GM19438 (cell line): ENCODE results near the gene HLA-DPB1.

Experiments
- ATAC-seq: cut with Tn5 transposase; IDR thresholded peaks from one replicate; pipeline ENCODE4 v1.9.1; 2021; ENCODE audit warnings: low read depth; ENCODE audit not compliant: unreplicated experiment

The HLA-DPB1 gene

GRCh38 chr6:33070909-33071308 lies 4.9 kb upstream of the HLA-DPB1 start:
- ATAC-seq, result no peak

GRCh38 chr6:33071569-33071968 lies 4.2 kb upstream of the HLA-DPB1 start:
- ATAC-seq, result no peak

- ATAC-seq, result no peak
Observed at GRCh38 chr6:33072508-33073100, 3.2 kb upstream of the HLA-DPB1 start.

- ATAC-seq, result no peak
Observed at GRCh38 chr6:33073431-33073871, 2.3 kb upstream of the HLA-DPB1 start, which contains the start of gene HLA-DPA1. Gene HLA-DPA1, minus strand, starts transcription at chr6:33073649.

GRCh38 chr6:33075208-33075567 lies 602 bp upstream of the HLA-DPB1 start:
- no peak for ATAC-seq

GRCh38 chr6:33076406-33076934 lies 680 bp downstream of the HLA-DPB1 start:
- no peak for ATAC-seq

- no peak for ATAC-seq
Observed at GRCh38 chr6:33077908-33078307, 2.1 kb downstream of the HLA-DPB1 start.

GRCh38 chr6:33078442-33078841 lies 2.7 kb downstream of the HLA-DPB1 start:
- no peak for ATAC-seq

GRCh38 chr6:33078919-33079521 lies 3.2 kb downstream of the HLA-DPB1 start:
- no peak for ATAC-seq

GRCh38 chr6:33079580-33079979 lies 3.8 kb downstream of the HLA-DPB1 start:
- ATAC-seq, result no peak

GRCh38 chr6:33080127-33081089 lies 4.6 kb downstream of the HLA-DPB1 start:
- ATAC-seq, result no peak

- ATAC-seq, result no peak
Observed at GRCh38 chr6:33081098-33081824, 5.5 kb downstream of the HLA-DPB1 start.

GRCh38 chr6:33082702-33083101 lies 6.9 kb downstream of the HLA-DPB1 start:
- no peak for ATAC-seq

GRCh38 chr6:33085627-33086026 lies 9.8 kb downstream of the HLA-DPB1 start:
- no peak for ATAC-seq

- ATAC-seq, result no peak
Observed at GRCh38 chr6:33088258-33088930, 12.6 kb downstream of the HLA-DPB1 start.

GRCh38 chr6:33088931-33089620 lies 13.3 kb downstream of the HLA-DPB1 start:
- ATAC-seq, result no peak

- ATAC-seq, result no peak
Observed at GRCh38 chr6:33091957-33092356, 16.2 kb downstream of the HLA-DPB1 start.

- no peak for ATAC-seq
Observed at GRCh38 chr6:33092385-33092784, 16.6 kb downstream of the HLA-DPB1 start.

- no peak for ATAC-seq
Observed at GRCh38 chr6:33093855-33094254, 18.1 kb downstream of the HLA-DPB1 start.
